Measurements from ENCODE around the gene C1QTNF1. TPM values are rescaled to one million over a fixed set of nuclear protein-coding genes. Genes with fewer than 3 reads are reported as not detected.

The C1QTNF1 gene
- total and polyA plus RNA-seq, 9 of the 15 experiments (the other 6 are each of a cell fraction or from before 2014, with no cell fraction given), result 0.09 TPM; not detected in 8

GRCh38 chr17:79047291-79047920 lies 23.4 kb downstream of the C1QTNF1 start:
- H3K4me3 ChIP-seq, result no peak overlapping the region
- H3K79me2 ChIP-seq (ENCODE audit: control insufficient read depth, insufficient read depth, low read length), result no peaks in the 10 kb centered on the region
- POLR2A ChIA-PET, result no interaction called here
- no peak for DNase-seq (ENCODE audit: extremely low read depth in 1 of 4, low spot score in 3 of 4)
- H4K20me1 ChIP-seq (replicated peaks; ENCODE audit: control insufficient read depth, insufficient read depth, low read length), result peaks cover 15% of the 10 kb centered on the region; the same call in 1 of the 2 replicates
- H3K9me3 ChIP-seq (replicated peaks; ENCODE audit: control insufficient read depth, insufficient read depth, low read depth, low read length), result no peaks in the 10 kb centered on the region; the same call in 1 of the 2 replicates
- TF ChIP-seq BHLHE40 (IDR thresholded peaks at IDR 0.05; ENCODE audit: low read length) (no peak), ZNF175 (CRISPR knock-in tag; IDR thresholded peaks at IDR 0.05; ENCODE audit: low read depth) (no peak), SOX6 (IDR thresholded peaks at IDR 0.05) (no peak), PHF8 (IDR thresholded peaks at IDR 0.05; ENCODE audit: borderline replicate concordance, low read length) (no peak), POLR3A (IDR thresholded peaks at IDR 0.05; ENCODE audit: borderline replicate concordance, extremely low read depth, insufficient read depth, insufficient read length) (no peak), POLR2H (tag; IDR thresholded peaks at IDR 0.05; ENCODE audit: low read depth) (no peak), NONO (IDR thresholded peaks at IDR 0.05; ENCODE audit: low read depth in 2 of 2, low read length in 1 of 2) (no peak), GABPA (tag; conservative IDR thresholded peaks at IDR 0.05; ENCODE audit: low read depth) (no peak)
- H3K4me1 ChIP-seq (replicated peaks in 1 of 2; ENCODE audit: control insufficient read depth in 2 of 2, insufficient read depth in 2 of 2, low read length in 2 of 2), result peaks cover 0 to 14% of the 10 kb centered on the region in 2 experiments; a peak in 2 of 5 replicates
- CTCF ChIA-PET (ENCODE audit: low intra/inter-chr PET ratio), result interaction anchor here (0.6 to 0.9 kb wide), 2 partner anchors 35 to 341 kb away, joined by 3 read pairs; no protein-coding TSS in a partner anchor
- 0 out of 4 replicates have a peak overlapping the region, but pooled peaks of 1 of the 2 experiments have one; percentile 13 for H3K9ac ChIP-seq (ENCODE audit: insufficient read depth in 1 of 2, low read depth in 2 of 2, low read length in 2 of 2)
- H3K4me2 ChIP-seq (ENCODE audit: insufficient read depth, low read length), result no peak overlapping the region
- no peak overlapping the region for H2AFZ ChIP-seq (ENCODE audit: low read depth, low read length)
- peaks cover 32 to 81% of the 10 kb centered on the region in 2 experiments; a peak in 4 of 5 replicates for H3K27me3 ChIP-seq (ENCODE audit: control insufficient read depth in 2 of 2, insufficient read depth in 2 of 2, low read length in 2 of 2)
- no peak overlapping the region for H3K27ac ChIP-seq (ENCODE audit: extremely low read depth, low read depth, low read length)
- no peak for ATAC-seq
- intact Hi-C loops (cut with micrococcal nuclease), result loop anchor here (5.0 kb wide), 1 partner anchor 35 kb away; no protein-coding TSS in a partner anchor
- no peaks in the 10 kb centered on the region for H3K9me1 ChIP-seq (ENCODE audit: control insufficient read depth, insufficient read depth, low read length)
- BruUV-seq (replicated peaks), result no TSS peak
- WGBS (ENCODE audit: insufficient coverage, low coverage, missing lambda C conversion rate), result 11% methylated on average over 27 of the region's 30 CpGs
- FAIRE-seq, result no peak
- in situ Hi-C loops (cut with MboI), result no loop called here
- H3K36me3 ChIP-seq (ENCODE audit: control insufficient read depth, insufficient read depth, low read length), result no peaks in the 10 kb centered on the region

Measured in K562 (cell line).